GM21717 (cell line): ENCODE results near the gene TRAK1.

Source experiments
- ATAC-seq: cut with Tn5 transposase; IDR thresholded peaks from one replicate; pipeline ENCODE4 v1.9.1; 2021; ENCODE audit warnings: mild to moderate bottlenecking, moderate library complexity; ENCODE audit not compliant: unreplicated experiment

The TRAK1 gene

GRCh38 chr3:42194943-42195510 lies 103.9 kb downstream of the TRAK1 start:
- ATAC-seq: no peak

GRCh38 chr3:42195879-42196330 lies 104.7 kb downstream of the TRAK1 start:
- ATAC-seq: peak; percentile 71

GRCh38 chr3:42198709-42199108 lies 107.6 kb downstream of the TRAK1 start:
- no peak for ATAC-seq

- ATAC-seq: no peak
These were observed 111.2 kb downstream of the TRAK1 start for GRCh38 chr3:42202217-42202865.

GRCh38 chr3:42204867-42205599 lies 113.9 kb downstream of the TRAK1 start:
- no peak for ATAC-seq

- peak; percentile 60 for ATAC-seq
These were observed 114.8 kb downstream of the TRAK1 start for GRCh38 chr3:42205800-42206514.

GRCh38 chr3:42209917-42210316 lies 118.8 kb downstream of the TRAK1 start:
- no peak for ATAC-seq

GRCh38 chr3:42210726-42211125 lies 119.6 kb downstream of the TRAK1 start:
- ATAC-seq: no peak

- ATAC-seq: peak; percentile 43
These were observed 122.3 kb downstream of the TRAK1 start for GRCh38 chr3:42213417-42213816.

GRCh38 chr3:42214064-42214463 lies 122.9 kb downstream of the TRAK1 start:
- ATAC-seq: no peak

- ATAC-seq: no peak
These were observed 123.6 kb downstream of the TRAK1 start for GRCh38 chr3:42214565-42215283.

GRCh38 chr3:42216302-42216701 lies 125.1 kb downstream of the TRAK1 start:
- ATAC-seq: peak; percentile 72

GRCh38 chr3:42216931-42217333 lies 125.8 kb downstream of the TRAK1 start:
- no peak for ATAC-seq

GRCh38 chr3:42220436-42221121 lies 129.4 kb downstream of the TRAK1 start:
- ATAC-seq: no peak

GRCh38 chr3:42222942-42223693 lies 132.0 kb downstream of the TRAK1 start:
- ATAC-seq: no peak

GRCh38 chr3:42224178-42224577 lies 133.0 kb downstream of the TRAK1 start:
- ATAC-seq: no peak

- ATAC-seq: no peak
These were observed 133.7 kb downstream of the TRAK1 start for GRCh38 chr3:42224658-42225421.

GRCh38 chr3:42225486-42226363 lies 134.6 kb downstream of the TRAK1 start:
- no peak for ATAC-seq
